Activated naive CD4-positive, alpha-beta T cell treated with anti-CD3 and anti-CD28 coated beads, Interleukin-2, amount 50 U/mL, for 72 hours (primary cell): ENCODE results near the gene TEX14. TPM values are rescaled to one million over a fixed set of nuclear protein-coding genes. Genes with fewer than 3 reads are reported as not detected.
"Not testable (repeated sequence)": the region's sequence is repeated elsewhere in the genome, so short reads cannot be mapped to it uniquely, and the experiment has no call there.

Experiments used
- ATAC-seq, 2 donors: fragments of 150-1000 bp; cut with Tn5 transposase; 2 replicates each; pipeline ENCODE4 v1.10.0; 2021; ENCODE audit warnings: mild to moderate bottlenecking in 2 of 2, moderate library complexity in 2 of 2
- DNase-seq, 2 donors: peaks; one replicate each; pipeline ENCODE4 v3.0.0; 2021 to 2022; ENCODE audit warnings: low spot score in 2 of 2
- H3K27ac Mint-ChIP-seq, 2 donors: one replicate each; pipeline ENCODE4 v1.8.0; 2022; ENCODE audit warnings: mild to moderate bottlenecking in 2 of 2, mixed read lengths in 2 of 2
- H3K36me3 Mint-ChIP-seq, 2 donors: one replicate each; pipeline ENCODE4 v1.8.0; 2022; ENCODE audit warnings: mixed read lengths in 2 of 2
- H3K9me3 Mint-ChIP-seq, 2 donors: one replicate each; pipeline ENCODE4 v1.8.0; 2022; ENCODE audit warnings: mixed read lengths in 2 of 2
- total RNA-seq, 2 donors: library from RNA; stranded (reverse); gene quantifications; one replicate each; pipeline ENCODE4 v1.2.3, GENCODE V29; 2022

Gene TEX14
- total RNA-seq, 2 donors from 2014 or later, result 0.18 to 0.98 TPM

DNA sequence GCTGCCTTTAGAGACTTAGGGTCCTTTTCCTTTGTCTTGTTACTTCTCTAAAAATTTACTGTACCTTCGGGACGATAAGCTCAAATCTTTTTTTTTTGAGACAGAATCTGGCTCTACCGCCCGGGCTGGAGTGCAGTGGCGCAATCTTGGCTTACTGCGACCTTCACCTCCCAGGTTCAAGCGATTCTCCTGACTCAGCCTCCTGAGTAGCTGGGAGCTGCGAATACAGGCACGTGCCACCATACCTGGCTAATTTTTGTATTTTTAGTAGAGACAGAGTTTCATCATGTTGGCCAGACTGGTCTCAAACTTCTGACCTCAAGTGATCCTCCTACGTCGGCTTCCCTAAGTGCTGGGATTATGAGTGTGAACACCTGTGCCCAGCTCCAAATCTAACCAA is 7.9 kb upstream of the TEX14 start:
- Mint-ChIP-seq H3K9me3 (no peaks in the 10 kb centered on the region), H3K27ac (peak overlapping the region in 1 of 2 donors; percentile 72), H3K36me3 (peaks cover 0 to 24% of the 10 kb centered on the region in 2 donors)
- ATAC-seq (no peak), DNase-seq (no peak)

DNA sequence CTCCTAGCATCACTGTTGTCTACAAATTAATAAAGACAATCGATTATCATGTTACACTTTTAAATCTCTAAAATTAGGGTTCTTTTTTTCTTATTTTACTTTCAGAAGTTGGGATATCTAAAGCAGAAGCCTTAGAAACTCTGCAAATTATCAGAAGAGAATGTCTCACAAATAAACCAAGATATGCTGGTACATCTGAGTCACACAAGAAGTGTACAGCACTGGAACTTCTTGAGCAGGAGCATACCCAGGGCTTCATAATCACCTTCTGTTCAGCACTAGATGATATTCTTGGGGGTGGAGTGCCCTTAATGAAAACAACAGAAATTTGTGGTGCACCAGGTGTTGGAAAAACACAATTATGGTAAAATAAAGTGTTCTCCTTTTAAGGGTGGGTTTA is 3.0 kb upstream of the TEX14 start:
- Mint-ChIP-seq H3K27ac (no peak overlapping the region), H3K36me3 (peaks cover 18 to 28% of the 10 kb centered on the region in 2 donors), H3K9me3 (no peaks in the 10 kb centered on the region)
- ATAC-seq (no peak), DNase-seq (no peak)

DNA sequence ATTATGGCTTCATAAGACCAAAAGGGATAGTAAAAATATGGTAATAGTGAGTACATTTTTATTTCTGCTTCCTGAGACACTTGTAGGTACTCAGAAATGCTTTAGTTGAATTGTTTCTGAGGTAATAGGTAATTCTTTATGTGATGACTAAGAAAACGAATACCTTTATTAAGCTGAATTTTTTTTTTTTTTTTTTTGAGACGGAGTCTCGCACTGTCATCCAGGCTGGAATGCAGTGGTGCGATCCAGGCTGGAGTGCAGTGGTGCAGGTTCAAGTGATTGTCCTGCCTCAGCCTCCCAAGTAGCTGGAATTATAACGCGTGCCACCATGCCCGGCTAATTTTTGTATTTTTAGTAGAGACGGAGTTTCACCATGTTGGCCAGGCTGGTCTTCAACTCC is 2.5 kb upstream of the TEX14 start:
- ATAC-seq (no peak), DNase-seq (no peak)
- Mint-ChIP-seq H3K27ac (no peak overlapping the region), H3K36me3 (peaks cover 18 to 27% of the 10 kb centered on the region in 2 donors), H3K9me3 (no peaks in the 10 kb centered on the region)

DNA sequence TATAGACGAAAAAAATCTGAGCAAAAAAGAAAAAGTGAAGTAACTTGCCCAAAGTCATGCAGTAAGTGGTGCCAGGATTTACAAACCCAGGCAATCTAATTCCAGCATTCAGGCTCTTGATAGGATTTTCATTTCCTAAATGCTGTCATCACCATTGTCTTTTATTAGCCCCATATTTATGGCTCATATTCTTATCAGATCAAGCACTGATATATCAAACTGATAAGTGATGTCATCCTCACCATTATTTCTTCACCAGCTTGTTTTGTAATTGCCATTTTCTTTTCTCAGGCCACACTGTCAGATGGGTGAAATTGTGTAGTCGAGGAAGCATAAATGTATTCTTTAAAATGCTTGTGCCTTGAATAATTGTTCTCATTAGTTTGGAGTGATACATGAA is 1.9 kb upstream of the TEX14 start:
- Mint-ChIP-seq H3K36me3 (peaks cover 18 to 27% of the 10 kb centered on the region in 2 donors), H3K27ac (peak overlapping the region; percentile 97 to 99), H3K9me3 (no peaks in the 10 kb centered on the region)
- DNase-seq (no peak), ATAC-seq (no peak)

DNA sequence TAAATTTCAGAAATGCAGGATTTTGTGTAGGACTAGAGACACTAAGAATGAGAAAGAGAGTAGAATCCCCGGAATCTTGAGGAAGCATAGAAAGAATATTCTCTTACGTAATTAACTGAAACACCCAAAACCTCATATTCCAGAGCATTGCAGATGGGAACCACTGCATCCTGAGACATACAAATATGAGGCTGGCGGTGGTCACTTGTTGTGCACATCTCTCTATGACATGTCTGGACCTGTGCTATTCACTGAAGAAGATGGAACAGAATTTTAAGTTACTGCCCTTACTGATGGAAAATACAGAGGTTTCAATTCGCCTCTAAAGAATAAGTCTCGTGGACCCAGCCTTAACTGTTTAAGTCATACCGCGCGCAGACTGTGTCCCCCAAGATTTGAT is 1.4 kb upstream of the TEX14 start:
- DNase-seq (no peak), ATAC-seq (no peak)
- Mint-ChIP-seq H3K36me3 (peaks cover 18 to 27% of the 10 kb centered on the region in 2 donors), H3K9me3 (no peaks in the 10 kb centered on the region), H3K27ac (peak overlapping the region; percentile 97 to 99)

GRCh38 chr17:58692239-58693055 is 602 bp upstream of the TEX14 start, which contains the start of gene RAD51C:
RAD51C (plus strand) TSS chr17:58692602; CDS start chr17:58692644, 42 bp downstream.
- DNase-seq (peak; percentile 85 to 90), ATAC-seq (peak; percentile 99 to 100)
- Mint-ChIP-seq H3K36me3 (peaks cover 18 to 27% of the 10 kb centered on the region in 2 donors), H3K27ac (peak within 1 kb of the TSS; percentile 97 to 99), H3K9me3 (no peaks in the 10 kb centered on the region)

- not testable (repeated sequence) for ATAC-seq, H3K9me3 Mint-ChIP-seq, H3K27ac Mint-ChIP-seq, DNase-seq
- peaks cover 18 to 22% of the 10 kb centered on the region in 2 donors for H3K36me3 Mint-ChIP-seq
These were observed 1.8 kb downstream of the TEX14 start for GRCh38 chr17:58690033-58690432.

DNA sequence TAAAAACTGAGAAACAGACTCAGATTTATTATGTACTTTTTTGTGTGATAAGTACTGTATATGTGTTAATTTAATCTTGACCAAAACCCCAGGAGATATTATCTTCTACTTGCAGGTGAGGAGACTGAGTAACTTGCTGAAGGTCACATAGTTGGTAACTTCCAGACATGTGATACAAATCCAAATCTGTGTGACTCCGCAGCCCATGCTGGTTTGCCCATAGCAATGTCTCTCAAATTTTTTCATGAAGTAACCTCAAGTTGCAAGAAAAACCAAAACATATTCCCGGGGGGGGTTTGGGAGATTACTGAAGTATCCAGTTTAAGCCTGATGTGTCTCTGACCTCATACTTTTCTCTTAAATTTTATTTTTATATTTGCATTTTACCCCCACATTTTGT is 3.3 kb downstream of the TEX14 start:
- DNase-seq, result no peak
- H3K27ac Mint-ChIP-seq, result no peak overlapping the region
- H3K36me3 Mint-ChIP-seq, result peaks cover 11 to 15% of the 10 kb centered on the region in 2 donors
- ATAC-seq, result no peak
- no peaks in the 10 kb centered on the region for H3K9me3 Mint-ChIP-seq

DNA sequence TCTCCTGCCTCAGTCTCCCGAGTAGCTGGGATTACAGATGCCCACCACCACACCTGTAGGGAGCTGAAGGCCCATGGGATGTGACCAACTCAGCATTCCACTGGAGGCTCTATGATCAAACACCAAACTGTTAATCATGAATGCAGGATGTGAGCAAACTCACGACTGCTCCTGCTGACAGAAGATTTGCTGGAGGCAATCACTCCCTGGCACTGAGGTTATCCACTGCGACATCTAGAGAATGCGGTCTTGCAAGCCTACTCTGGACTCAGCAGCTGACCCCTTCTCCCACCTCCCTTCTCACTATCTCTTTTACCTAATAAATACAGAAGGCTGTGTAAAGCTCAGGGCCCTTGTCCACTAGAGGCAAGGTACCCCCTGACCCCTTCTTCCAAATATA is 4.9 kb downstream of the TEX14 start:
- no peak for DNase-seq
- no peak for ATAC-seq
- no peak overlapping the region for H3K27ac Mint-ChIP-seq
- H3K9me3 Mint-ChIP-seq, result no peaks in the 10 kb centered on the region
- no peaks in the 10 kb centered on the region for H3K36me3 Mint-ChIP-seq

- H3K27ac Mint-ChIP-seq, H3K9me3 Mint-ChIP-seq, DNase-seq, H3K36me3 Mint-ChIP-seq, ATAC-seq: not testable (repeated sequence)
These were observed 7.4 kb downstream of the TEX14 start for GRCh38 chr17:58684462-58684861.

DNA sequence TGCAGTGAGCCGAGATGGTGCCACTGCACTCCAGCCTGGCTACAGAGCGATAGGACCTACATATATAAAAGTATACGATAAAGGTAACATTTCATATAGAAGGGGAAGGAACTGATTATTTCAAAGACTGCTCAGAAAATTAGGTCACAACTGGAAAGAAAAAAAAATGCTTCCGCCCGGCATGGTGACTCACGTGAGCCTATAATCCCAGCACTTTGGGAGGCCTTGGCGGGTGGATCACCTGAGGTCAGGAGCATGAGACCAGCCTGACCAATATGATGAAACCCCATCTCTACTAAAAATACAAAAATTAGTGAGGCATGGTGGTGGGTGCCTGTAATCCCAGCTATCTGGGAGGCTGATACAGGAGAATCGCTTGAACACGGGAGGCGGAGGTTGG is 7.8 kb downstream of the TEX14 start:
- ATAC-seq (no peak), DNase-seq (no peak)
- no peaks in the 10 kb centered on the region for H3K36me3 Mint-ChIP-seq
- H3K9me3 Mint-ChIP-seq, result no peaks in the 10 kb centered on the region
- H3K27ac Mint-ChIP-seq, result no peak overlapping the region

DNA sequence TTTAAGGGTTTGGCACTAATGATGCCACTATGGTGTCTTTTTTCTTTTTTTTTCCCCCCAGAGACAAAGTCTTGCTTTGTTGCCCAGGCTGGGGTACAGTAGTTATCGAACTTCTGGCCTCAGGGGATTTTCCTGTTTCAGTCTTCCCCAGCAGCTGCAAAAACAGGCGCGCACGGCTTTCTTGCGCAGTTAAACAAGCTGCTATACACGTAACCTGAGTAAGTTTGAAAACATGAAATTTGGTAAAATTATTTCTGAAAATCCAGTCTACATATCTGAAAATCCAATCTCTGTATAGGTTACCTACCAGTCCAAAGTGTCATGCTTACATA is 11.8 kb downstream of the TEX14 start:
- no peak overlapping the region for H3K27ac Mint-ChIP-seq
- no peaks in the 10 kb centered on the region for H3K36me3 Mint-ChIP-seq
- DNase-seq (no peak), ATAC-seq (no peak)
- no peaks in the 10 kb centered on the region for H3K9me3 Mint-ChIP-seq

DNA sequence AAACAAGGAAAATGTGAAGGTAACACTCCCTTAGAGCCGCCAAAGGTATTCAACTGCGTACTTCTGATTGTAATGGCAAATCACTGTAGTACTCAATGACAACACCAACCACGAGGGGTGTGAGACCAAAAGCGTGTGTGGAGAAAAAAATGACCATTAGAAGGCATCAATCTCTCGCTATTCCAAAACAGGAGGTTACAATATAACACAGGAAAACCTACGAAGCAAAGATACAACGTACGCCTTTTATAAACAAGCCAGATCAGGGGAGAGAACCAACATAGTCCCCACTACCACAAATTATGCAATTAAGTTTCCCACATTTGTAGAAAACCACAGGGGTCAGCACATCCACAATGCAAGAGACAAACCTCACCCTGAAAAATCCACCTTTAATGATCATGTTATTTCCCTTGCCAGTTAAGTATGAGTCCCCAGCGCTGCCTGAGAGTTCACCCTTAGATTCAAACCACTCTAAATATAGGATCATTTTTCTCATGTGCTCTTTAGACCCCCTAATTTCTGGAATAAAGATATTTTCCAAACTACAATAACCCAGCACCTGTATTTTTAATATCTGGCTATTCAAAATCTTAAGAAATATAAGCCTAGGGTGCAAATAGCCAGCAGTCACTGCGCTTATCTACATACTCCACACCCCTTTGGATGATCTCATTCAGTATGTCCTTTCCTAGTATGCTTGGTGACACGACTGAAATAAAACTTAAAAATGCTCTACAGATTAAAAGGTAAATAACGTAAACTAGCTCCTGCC is 12.4 kb downstream of the TEX14 start:
- no peaks in the 10 kb centered on the region for H3K36me3 Mint-ChIP-seq
- DNase-seq (no peak), ATAC-seq (peak in 1 of 2 donors; percentile 74)
- no peak overlapping the region for H3K27ac Mint-ChIP-seq
- no peaks in the 10 kb centered on the region for H3K9me3 Mint-ChIP-seq

DNA sequence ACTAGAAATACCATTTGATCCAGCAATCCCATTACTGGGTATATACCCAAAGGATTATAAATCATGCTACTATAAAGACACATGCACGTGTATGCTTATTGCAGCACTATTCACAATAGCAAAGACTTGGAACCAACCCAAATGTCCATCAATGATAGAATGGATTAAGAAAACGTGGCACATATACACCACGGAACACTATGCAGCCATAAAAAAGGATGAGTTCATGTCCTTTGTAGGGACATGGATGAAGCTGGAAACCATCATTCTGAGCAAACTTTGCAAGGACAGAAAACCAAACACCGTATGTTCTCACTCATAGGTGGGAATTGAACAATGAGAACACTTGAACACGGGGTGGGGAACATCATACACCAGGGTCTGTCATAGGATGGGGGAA is 13.6 kb downstream of the TEX14 start:
- DNase-seq, H3K27ac Mint-ChIP-seq, H3K36me3 Mint-ChIP-seq, H3K9me3 Mint-ChIP-seq, ATAC-seq: not testable (repeated sequence)

- peak in 1 of 2 donors; percentile 26 for ATAC-seq
- Mint-ChIP-seq H3K9me3 (no peaks in the 10 kb centered on the region), H3K27ac (no peak overlapping the region), H3K36me3 (no peaks in the 10 kb centered on the region)
- DNase-seq, result no peak
These were observed 14.5 kb downstream of the TEX14 start for GRCh38 chr17:58677194-58677880.

DNA sequence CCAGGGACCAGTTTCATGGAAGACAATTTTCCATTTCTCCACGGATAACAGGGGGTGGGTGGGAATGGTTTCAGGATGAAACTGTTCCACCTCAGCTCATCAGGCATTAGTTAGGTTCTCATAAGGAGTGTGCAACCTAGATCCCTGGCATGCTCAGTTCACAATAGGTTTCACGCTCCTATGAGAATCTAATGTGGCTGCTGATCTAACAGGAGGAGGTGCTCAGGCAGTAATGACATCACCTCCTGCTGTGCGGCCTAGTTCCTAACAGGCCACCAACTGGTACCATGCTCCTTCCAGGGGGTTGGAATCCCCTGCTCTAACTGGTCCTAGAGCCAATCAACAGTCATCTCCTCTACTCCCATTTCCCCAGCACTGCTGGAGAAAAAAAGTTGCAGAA is 19.9 kb downstream of the TEX14 start:
- DNase-seq, result no peak
- no peak for ATAC-seq
- Mint-ChIP-seq H3K9me3 (no peaks in the 10 kb centered on the region), H3K36me3 (no peaks in the 10 kb centered on the region), H3K27ac (peak overlapping the region in 1 of 2 donors; percentile 22)

DNA sequence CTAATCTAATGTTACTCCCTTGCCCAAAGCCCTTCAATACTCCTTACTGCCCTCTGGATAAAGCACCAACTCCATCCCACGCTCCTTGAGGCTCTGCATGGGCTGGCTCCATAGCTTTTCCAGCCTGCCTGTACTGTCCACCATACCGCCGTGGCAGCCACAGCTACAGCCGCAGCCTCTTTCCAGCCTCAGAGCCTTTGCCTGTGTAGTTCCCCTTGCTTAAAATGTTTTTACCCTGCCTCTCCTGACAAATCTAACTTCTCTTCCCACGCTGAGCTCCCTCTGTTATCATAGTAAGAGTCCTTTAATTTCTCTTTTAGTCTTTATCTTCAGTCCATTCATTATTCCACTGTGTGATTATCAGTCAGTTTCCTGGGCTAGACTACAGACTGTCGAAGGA is 22.0 kb downstream of the TEX14 start:
- Mint-ChIP-seq H3K27ac (no peak overlapping the region), H3K36me3 (no peaks in the 10 kb centered on the region), H3K9me3 (no peaks in the 10 kb centered on the region)
- DNase-seq (no peak), ATAC-seq (no peak)
